ENCODE results near the gene LIMK1. TPM values are rescaled to one million over a fixed set of nuclear protein-coding genes. Genes with fewer than 3 reads are reported as not detected.
A peak's percentile ranks its signal among the peaks of the same experiment; 100 is the strongest.

The LIMK1 gene
- total RNA-seq, 1 donor from 2014 or later, result 10.2 TPM

DNA sequence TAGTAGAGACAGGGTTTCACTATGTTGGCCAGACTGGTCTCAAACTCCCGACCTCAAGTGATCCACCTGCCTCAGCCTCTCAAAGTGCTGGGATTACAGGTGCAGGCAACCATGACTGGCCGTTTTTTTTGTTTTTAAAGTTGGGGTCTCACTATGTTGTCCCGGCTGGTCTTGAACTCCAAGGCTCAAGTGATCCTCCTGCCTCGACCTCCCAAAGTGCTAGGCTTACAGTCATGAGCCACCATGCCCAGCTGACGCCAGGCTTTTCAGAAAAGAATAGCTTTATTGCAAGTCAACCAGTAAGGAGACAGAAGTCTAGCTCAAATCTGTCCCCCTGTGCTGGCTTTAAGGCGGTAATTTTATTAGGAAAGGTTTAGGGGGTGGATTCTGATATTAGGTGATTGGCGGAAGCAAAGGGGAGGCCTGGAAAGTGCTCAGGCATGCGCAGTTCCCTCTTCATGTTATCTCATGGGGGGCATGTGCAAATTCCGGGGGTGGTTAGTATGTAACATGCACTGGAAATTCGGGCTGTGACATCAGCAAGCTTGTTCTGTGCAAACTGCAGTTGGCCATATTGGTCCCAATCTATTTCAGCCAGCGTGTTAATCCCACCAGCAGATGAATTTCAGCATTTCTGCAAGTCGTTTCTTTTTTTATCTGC, 42.7 kb downstream of the LIMK1 start:
- ATAC-seq, result no peak

DNA sequence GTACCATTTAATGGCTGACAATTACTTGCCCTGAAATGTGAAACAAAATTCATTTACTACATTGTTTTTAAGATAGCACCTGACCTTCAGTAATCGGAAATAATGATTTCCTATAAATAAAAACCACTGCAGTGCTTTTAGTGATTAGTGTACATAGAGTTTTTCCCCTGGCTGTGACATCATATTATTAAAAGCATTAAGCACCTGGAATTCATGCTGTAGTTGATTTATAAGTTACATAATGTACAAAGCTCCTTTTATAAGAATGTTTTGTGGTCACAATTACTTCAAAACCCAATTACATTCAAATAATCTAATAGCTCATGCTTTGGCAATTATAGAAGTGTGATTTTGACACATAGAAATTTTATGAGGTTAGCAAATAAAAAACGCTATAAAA, 46.3 kb downstream of the LIMK1 start:
- ATAC-seq, result no peak

GRCh38 chr7:74130518-74130917, 46.9 kb downstream of the LIMK1 start:
- ATAC-seq, result no peak

DNA sequence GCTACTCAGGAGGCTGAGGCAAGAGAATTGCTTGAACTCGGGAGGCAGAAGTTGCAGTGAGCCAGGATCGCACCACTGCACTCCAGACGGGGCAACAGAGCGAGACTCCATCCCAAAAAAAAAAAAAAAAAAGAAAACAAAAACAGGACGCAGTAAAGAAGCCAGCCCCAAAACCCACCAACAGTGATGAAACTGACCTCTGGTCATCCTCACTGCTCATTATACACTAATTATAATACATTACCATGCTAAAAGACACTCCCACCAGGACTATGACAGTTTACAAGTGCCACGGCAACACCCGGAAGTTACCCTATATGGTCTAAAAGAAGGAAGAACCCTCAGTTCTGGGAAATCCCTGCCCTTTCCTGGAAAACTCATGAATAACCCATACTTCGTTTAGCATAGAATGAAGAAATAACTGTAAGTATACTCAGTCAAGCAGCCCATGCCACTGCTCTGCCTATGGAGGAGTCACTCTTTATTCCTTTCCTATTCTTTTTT, 50.6 kb downstream of the LIMK1 start:
- peak; percentile 84 for ATAC-seq

- no peak for ATAC-seq
Observed at GRCh38 chr7:74138334-74138867, 54.8 kb downstream of the LIMK1 start.

GRCh38 chr7:74138945-74139843, 55.6 kb downstream of the LIMK1 start:
- peak; percentile 10 for ATAC-seq

DNA sequence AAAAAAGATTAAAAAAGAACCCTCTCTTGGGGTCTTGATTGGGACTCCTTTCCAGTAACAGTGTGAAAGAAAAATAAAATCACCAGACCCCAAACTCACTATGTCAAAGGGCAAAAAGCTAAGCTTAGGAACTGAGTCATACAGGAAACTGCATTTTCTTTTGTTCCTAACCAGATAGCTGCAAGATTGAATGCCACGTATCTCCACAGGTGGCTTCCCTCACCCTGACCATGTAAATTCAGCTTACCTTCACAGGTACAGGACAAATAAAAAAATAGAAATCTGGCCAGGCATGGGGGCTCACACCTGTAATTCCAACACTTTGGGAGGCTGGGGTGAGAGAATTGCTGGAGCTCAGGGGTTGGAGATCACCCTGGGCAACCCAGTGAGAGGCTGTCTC, 58.1 kb downstream of the LIMK1 start:
- ATAC-seq, result peak; percentile 50

- ATAC-seq, result no peak
Observed at GRCh38 chr7:74143383-74143782, 59.8 kb downstream of the LIMK1 start.

GRCh38 chr7:74148491-74148890, 64.9 kb downstream of the LIMK1 start:
- no peak for ATAC-seq

GRCh38 chr7:74149071-74149470, 65.5 kb downstream of the LIMK1 start:
- no peak for ATAC-seq

- no peak for ATAC-seq
Observed at GRCh38 chr7:74149603-74150002, 66.0 kb downstream of the LIMK1 start.

GRCh38 chr7:74153736-74154135, 70.1 kb downstream of the LIMK1 start:
- peak; percentile 62 for ATAC-seq

DNA sequence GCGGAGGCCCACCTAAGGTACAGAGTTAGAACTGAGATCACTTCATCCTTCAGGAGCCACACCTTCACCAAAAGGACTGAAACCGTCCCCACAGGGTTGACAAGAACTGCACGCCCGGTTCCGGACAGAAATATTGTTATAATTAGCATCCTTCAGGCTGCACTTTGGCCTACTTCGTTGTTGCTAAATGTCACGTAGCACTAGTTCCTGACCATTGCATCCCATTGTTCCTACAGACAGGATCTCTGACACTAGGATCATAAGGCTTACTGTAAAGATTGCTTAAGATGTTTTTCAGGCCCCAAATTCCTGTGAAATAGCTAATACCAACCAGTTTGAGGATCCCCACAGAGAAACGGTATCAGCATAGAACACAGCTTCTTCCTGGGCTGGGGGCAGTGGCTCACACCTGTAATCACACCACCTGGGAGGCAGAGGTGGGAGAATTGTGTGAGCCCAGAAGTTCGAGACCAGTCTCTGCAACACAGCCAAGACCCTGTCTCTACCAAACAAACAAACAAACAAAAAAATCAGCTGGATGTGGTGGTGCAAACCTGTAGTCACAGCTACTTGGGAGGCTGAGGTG, 72.3 kb downstream of the LIMK1 start:
- no peak for ATAC-seq

GRCh38 chr7:74157605-74158004, 74.0 kb downstream of the LIMK1 start:
- ATAC-seq, result no peak

DNA sequence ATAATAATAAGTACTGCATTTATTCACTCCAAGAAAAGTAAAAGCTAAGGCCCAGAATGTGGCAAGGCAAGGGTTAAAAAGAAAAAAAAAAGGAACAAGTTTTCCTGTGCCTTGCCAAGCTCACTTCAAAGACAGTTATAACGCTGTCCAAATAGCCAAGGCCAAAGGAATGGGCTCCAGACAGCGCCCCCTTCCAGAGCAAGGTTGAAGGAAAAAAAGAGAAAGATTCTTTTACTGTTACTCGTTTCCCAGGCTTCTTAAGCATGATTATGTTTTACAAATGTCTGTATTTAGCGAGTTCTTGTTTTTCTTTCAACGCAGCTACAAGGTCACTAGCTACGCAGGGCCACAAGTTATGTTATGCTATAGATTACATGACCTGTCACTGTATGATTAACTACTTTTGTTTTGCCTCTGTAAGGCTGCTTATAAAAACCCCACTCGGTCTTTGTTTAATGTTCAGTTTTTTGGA, 81.4 kb downstream of the LIMK1 start:
- no peak for ATAC-seq

- ATAC-seq, result no peak
Observed at GRCh38 chr7:74165867-74166593, 82.4 kb downstream of the LIMK1 start.

DNA sequence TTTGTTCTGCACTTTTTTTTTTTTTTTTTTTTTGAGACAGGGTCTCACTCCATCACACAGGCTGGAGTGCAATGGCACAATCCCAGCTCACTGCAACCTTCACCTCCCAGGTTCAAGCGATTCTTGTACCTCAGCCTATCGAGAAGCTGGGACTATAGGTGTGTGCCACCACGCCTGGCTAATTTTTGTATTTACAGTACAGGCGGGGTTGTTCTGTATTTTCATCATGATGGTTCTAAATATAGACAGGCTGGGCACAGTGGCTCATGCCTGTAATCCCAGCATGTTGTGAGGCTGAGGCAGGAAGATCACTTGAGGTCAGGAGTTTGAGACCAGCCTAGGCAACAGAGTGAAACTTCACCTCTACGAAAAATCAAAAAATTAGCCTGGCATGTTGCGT, 83.7 kb downstream of the LIMK1 start:
- peak; percentile 79 for ATAC-seq

Other genes starting within 250 kb of the LIMK1 start
- 1.9 TPM for gene METTL27, start 241.3 kb upstream of the LIMK1 start, total RNA-seq
- gene TMEM270, start 222.6 kb upstream of the LIMK1 start, total RNA-seq, result not detected
- 4.9 TPM for gene ELN, start 55.6 kb upstream of the LIMK1 start, total RNA-seq
- 235 TPM for gene EIF4H, start 90.6 kb downstream of the LIMK1 start, total RNA-seq
- 1.2 TPM for gene LAT2, start 126.2 kb downstream of the LIMK1 start, total RNA-seq
- 29.1 TPM for gene RFC2, start 170.6 kb downstream of the LIMK1 start, total RNA-seq
- 4.3 TPM for gene CLIP2, start 205.6 kb downstream of the LIMK1 start, total RNA-seq